HG03565 (cell line): Measurements from ENCODE around the gene SVEP1.
"Not testable (repeated sequence)": the region's sequence is repeated elsewhere in the genome, so short reads cannot be mapped to it uniquely, and the experiment has no call there.

ENCODE experiments used
- ATAC-seq: cut with Tn5 transposase; IDR thresholded peaks from one replicate; pipeline ENCODE4 v1.9.1; 2021; ENCODE audit warnings: mild to moderate bottlenecking, moderate library complexity; ENCODE audit not compliant: unreplicated experiment

Gene SVEP1

DNA sequence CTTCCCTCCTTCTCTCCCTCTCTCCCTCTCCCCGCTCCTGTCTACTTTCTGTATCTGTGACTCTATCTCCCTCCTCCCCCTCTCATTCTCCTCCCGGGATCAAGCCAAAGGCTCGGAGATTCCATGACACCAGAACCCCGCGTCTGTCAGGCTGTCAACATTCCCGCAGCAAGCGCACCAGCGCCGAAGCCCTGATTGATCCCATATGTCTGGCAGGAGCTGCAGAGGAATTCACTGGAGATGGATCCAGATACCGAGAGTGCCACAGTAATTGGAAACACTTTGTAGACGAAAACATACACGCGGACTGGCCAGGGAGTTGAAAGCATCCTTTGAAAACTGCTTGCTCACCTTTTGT is 300 bp upstream of the SVEP1 start:
- ATAC-seq = no peak

DNA sequence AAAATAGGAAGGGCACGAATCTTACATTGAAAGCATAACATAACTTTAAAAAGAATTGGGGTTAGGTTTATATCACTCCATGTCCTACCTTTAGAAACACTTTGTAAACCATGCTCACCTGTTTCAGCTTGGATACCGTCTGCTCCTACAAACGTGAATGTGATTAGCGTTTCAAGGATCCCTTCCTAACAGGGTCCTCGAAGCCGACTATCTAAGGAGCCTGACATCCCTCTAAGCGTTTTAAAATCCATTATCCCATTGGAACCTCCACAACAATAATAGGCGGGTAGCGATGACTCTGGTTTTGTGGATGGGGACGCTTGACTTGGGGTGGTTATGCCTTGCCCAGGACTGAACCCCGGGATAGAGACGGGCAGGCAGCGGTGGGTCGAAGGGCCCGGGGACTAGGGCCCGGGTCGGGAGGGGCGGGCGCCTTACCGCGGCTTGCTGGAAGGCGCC is 937 bp downstream of the SVEP1 start:
- ATAC-seq = no peak

DNA sequence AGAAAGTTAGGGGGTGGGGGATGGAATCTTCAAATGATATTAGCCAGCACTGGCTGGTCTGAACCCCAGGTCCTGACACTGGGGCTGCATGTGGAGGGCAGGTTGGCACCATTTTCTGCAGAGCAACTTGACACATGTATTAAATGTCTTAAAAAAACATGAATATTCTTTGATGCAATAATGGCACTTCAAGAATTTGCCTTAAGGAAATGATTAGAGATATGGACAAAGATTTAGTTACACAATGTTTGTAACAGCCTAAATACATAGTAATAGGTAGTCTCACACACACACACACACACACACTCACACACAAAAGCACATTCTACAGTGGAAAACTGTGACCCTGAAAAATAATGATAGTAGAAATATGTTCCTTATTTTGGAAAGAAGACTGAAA is 3.6 kb downstream of the SVEP1 start:
- no peak for ATAC-seq

DNA sequence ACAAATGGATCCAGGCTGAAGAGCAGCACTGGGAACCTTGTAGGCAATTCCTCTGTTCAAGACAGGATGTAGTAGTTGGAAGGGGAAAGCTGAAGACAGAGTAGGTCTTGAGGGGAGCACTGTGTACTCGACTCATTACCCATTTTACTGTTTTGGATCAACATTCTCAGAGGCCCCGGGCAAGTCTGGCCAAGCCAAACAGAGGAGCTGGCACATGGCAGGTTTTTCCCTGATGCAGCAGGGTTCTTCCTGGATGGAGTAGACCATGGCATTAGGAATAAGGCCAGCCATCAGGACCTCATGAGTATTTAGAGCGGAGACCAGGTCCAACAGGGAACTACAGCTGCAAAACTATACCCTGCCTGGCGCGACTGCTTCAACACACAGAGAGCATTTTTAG is 4.4 kb downstream of the SVEP1 start:
- ATAC-seq = no peak

- no peak for ATAC-seq
Observed at GRCh38 chr9:110573305-110573704, 6.2 kb downstream of the SVEP1 start.

DNA sequence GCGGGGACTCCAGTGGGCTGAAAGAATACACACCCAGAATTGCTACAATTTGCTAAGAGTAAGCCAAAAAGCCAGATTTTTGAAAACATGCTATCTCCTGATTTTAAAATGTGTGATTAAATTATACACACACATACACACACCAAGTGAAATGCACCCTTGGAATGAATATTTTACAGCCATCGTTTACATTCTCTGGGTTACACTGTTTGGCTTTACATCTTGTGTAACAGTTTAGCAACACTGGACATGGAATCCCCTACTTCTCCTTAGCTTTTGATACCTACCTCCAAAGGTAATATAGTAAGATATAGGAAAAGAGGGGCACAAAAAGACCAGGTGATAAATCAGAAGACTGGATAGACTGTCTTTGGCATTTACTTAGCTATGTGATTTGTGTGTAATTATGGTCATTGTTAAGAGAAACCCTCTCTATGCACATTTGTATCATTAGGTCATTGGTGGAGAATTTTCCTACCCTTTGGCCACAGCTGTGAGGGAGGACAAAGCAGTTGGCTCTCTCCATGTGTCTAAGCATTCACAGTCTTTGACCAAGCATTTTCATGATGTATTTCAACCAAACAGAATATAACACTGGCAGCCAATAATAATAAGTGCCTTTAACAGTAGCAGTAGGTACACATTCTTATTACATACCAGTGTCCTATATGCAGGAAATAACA is 7.6 kb downstream of the SVEP1 start:
- no peak for ATAC-seq

DNA sequence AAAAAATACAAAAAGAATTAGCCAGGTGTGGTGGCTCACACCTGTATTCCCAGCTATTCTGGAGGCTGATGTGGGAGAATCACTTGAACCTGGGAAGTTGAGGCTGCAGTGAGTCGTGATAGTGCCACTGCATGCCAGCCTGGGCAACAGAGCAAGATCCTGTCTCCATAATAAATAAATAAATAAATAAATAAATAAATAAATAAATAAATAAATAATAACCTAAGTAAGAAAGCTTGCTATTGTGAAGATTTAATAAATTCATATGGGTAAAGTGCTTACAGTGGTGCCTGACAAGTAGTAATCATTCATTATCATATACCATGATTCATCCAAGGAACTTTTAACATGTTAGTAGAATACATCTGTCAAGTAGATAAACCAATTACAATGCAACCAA is 13.4 kb downstream of the SVEP1 start:
- ATAC-seq = no peak

GRCh38 chr9:110561826-110562225 is 17.7 kb downstream of the SVEP1 start:
- ATAC-seq = no peak

DNA sequence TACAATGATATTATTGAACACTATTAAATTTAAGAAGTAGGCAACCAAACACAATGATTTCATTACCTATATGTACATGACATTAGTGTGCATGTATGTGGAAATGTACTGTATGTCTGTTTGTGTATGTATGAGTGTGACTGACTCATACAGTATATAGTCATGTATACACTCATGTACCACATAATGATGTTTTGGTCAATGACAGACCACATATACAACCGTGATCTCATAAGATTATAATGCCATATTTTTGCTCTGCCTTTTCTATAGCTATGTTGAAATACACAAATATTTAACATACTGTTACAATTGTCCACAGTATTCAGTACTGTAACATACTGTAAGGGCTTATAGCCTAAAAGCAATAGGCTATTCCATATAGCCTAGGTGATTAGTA is 19.7 kb downstream of the SVEP1 start:
- ATAC-seq = no peak

- no peak for ATAC-seq
Observed at GRCh38 chr9:110555551-110556331, 23.8 kb downstream of the SVEP1 start.

- no peak for ATAC-seq
Observed at GRCh38 chr9:110546411-110546871, 33.1 kb downstream of the SVEP1 start.

GRCh38 chr9:110545705-110546104 is 33.8 kb downstream of the SVEP1 start:
- ATAC-seq = no peak

DNA sequence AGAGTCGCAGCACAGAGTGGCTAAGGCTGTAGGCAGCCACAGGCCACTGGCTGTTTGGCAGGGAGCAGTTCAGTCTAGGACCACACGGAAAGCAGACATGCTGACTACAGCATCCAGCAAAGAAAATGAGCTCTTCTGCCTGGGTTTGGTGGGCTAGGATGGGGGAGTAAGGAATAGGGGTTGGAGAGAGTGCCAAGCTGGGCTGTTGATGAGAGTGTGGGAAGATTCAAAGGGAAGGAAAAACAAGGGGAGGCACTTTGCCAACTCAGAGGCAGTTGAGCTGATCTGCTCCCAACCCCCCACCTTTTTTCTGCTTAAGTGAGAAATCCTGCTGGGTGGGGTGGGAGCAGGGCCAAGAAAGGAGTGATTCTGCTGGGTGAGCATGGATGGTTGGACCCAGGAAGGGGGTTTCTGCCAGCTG is 35.9 kb downstream of the SVEP1 start:
- no peak for ATAC-seq

DNA sequence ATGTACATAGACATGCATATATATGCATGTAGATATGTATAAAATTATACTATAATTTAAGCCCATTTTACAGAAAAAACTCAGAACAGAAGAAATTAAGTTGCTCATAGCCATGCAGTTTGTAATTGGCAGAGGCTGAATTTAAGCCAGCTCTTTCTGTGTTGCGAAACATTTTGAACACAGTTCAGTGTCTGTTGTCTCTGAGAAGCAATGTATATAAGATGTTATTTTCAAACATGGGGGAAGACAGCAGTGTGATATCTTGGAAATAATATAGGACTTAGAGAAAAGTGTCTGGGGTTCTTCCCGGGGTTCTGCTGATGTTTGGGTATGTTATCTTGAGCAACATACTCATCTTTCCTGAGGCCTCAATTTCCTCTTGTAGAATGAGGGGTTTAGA is 37.6 kb downstream of the SVEP1 start:
- no peak for ATAC-seq

- no peak for ATAC-seq
Observed at GRCh38 chr9:110538647-110539041, 40.9 kb downstream of the SVEP1 start.

- no peak for ATAC-seq
Observed at GRCh38 chr9:110537841-110538646, 41.5 kb downstream of the SVEP1 start.

- no peak for ATAC-seq
Observed at GRCh38 chr9:110536822-110537221, 42.7 kb downstream of the SVEP1 start.

DNA sequence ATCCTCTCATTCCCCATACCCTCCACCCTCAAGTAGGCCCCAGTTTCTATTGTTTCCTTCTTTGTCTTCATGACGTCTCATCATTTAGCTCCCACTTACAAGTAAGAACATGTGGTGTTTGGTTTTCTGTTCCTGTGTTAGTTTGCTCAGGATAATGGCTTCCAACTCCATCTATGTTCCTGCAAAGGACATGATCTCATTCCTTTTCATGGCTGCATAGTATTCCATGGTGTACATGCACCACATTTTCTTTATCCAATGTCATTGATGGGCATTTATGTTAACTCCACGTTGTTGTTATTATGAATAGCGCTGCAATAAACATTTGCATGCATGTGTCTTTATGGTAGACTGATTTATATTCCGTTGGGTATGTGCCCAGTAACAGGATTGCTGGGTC is 45.4 kb downstream of the SVEP1 start:
- not testable (repeated sequence) for ATAC-seq

- no peak for ATAC-seq
Observed at GRCh38 chr9:110532908-110533665, 46.5 kb downstream of the SVEP1 start.

DNA sequence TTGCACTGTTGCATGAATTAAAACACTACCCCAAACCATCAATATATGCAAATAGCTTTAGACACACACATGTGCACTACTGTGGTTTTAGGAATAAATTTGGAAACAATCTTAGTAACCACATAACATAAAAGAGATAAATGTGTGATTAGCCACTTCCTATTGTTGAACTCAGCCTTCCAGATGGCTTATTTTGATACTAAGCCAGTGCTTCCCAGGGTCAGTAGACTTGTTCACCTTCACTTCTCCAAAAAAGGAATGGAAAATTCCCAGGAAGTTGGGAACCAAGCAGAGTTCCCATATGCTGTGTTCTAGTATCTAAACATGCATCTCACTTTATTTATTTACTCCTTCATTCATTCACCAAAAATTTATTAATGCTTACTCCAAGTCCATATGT is 47.8 kb downstream of the SVEP1 start:
- no peak for ATAC-seq

DNA sequence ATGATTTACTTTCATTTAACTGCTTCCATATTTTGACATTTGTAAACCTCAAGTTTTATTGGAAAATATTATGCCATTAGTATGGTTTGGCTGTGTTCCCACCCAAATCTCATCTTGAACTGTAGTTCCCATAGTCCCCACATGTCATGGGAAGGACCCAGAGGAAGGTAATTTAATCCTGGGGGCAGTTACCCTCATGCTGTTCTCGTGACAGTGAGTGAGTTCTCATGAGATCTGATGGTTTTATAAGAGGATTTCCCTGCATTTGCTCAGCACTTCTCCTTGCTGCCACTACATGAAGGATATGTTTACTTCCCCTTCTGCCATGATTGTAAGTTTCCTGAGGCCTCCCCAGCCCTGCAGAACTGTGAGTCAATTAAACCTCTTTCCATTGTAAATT is 48.3 kb downstream of the SVEP1 start:
- ATAC-seq = not testable (repeated sequence)
